Measurements from ENCODE around the gene RPL4.
"Not testable (repeated sequence)": the region's sequence is repeated elsewhere in the genome, so short reads cannot be mapped to it uniquely, and the experiment has no call there.

The RPL4 gene

GRCh38 chr15:66504563-66505429 lies at the start of gene RPL4, which contains the start of gene ZWILCH:
Gene RPL4 (minus strand): TSS chr15:66504855. CDS start chr15:66504790, 65 bp downstream.
Gene ZWILCH (plus strand): TSS chr15:66505326. CDS start chr15:66505339, 13 bp downstream.
- DNase-seq (ENCODE audit: low read depth) = peak; percentile 69

- DNase-seq (ENCODE audit: low read depth) = no peak
Measured at GRCh38 chr15:66545255-66545654, 40.6 kb upstream of the RPL4 start.

- DNase-seq (ENCODE audit: low read depth) = no peak
Measured at GRCh38 chr15:66542896-66543295, 38.2 kb upstream of the RPL4 start.

GRCh38 chr15:66535056-66535455 lies 30.4 kb upstream of the RPL4 start:
- no peak for DNase-seq (ENCODE audit: low read depth)

- DNase-seq (ENCODE audit: low read depth) = no peak
Measured at GRCh38 chr15:66524838-66525237, 20.2 kb upstream of the RPL4 start.

- DNase-seq (ENCODE audit: low read depth) = no peak
Measured at GRCh38 chr15:66523926-66524325, 19.3 kb upstream of the RPL4 start.

GRCh38 chr15:66515901-66516322 lies 11.3 kb upstream of the RPL4 start:
- DNase-seq (ENCODE audit: low read depth) = no peak

GRCh38 chr15:66514586-66514985 lies 9.9 kb upstream of the RPL4 start:
- no peak for DNase-seq (ENCODE audit: low read depth)

GRCh38 chr15:66508293-66508883 lies 3.7 kb upstream of the RPL4 start:
- no peak for DNase-seq (ENCODE audit: low read depth)

GRCh38 chr15:66505818-66506217 lies 1.2 kb upstream of the RPL4 start:
- no peak for DNase-seq (ENCODE audit: low read depth)

GRCh38 chr15:66505430-66505811 lies 766 bp upstream of the RPL4 start:
- no peak for DNase-seq (ENCODE audit: low read depth)

GRCh38 chr15:66503780-66504562 lies 684 bp downstream of the RPL4 start:
- DNase-seq (ENCODE audit: low read depth) = no peak

GRCh38 chr15:66503041-66503648 lies 1.5 kb downstream of the RPL4 start:
- DNase-seq (ENCODE audit: low read depth) = not testable (repeated sequence)

- no peak for DNase-seq (ENCODE audit: low read depth)
Measured at GRCh38 chr15:66502491-66502890, 2.2 kb downstream of the RPL4 start.

GRCh38 chr15:66500346-66500745 lies 4.3 kb downstream of the RPL4 start:
- DNase-seq (ENCODE audit: low read depth) = not testable (repeated sequence)

- DNase-seq (ENCODE audit: low read depth) = no peak
Measured at GRCh38 chr15:66498501-66499386, 5.9 kb downstream of the RPL4 start.

GRCh38 chr15:66497502-66498455 lies 6.9 kb downstream of the RPL4 start, which contains the start of gene SNAPC5:
Gene SNAPC5 (minus strand): TSS chr15:66497762. CDS start chr15:66497731, 31 bp downstream.
- DNase-seq (ENCODE audit: low read depth) = peak; percentile 96

- peak; percentile 6 for DNase-seq (ENCODE audit: low read depth)
Measured at GRCh38 chr15:66496951-66497501, 7.6 kb downstream of the RPL4 start.

- DNase-seq (ENCODE audit: low read depth) = no peak
Measured at GRCh38 chr15:66494262-66494661, 10.4 kb downstream of the RPL4 start.

All from stimulated activated CD8-positive, alpha-beta memory T cell treated with anti-CD3 and anti-CD28 coated beads, Interleukin-12 subunit alpha, Interleukin-12 subunit beta, amount 100 ng/mL, for 4 hours (primary cell).